ENCODE results near the gene ARID1A. TPM values are rescaled to one million over a fixed set of nuclear protein-coding genes. Genes with fewer than 3 reads are reported as not detected.

Gene ARID1A
- total and polyA plus RNA-seq, 4 donors, result 12.2 to 31.9 (median 20.2) TPM

GRCh38 chr1:26771643-26772321 is 76.0 kb downstream of the ARID1A start:
- WGBS, result 92% methylated on average over 2 of the region's 2 CpGs
- Histone ChIP-seq H3K9ac (ENCODE audit: low read depth in 1 of 2, low read length in 2 of 2) (no peak overlapping the region), H3K27ac (ENCODE audit: low read depth in 1 of 2, low read length in 2 of 2) (peak overlapping the region; percentile 0 to 71), H3K9me3 (ENCODE audit: control insufficient read depth in 4 of 4, low read length in 3 of 4) (no peaks in the 10 kb centered on the region), H3K4me3 (ENCODE audit: low read depth in 1 of 3, low read length in 3 of 3) (no peak overlapping the region), H3K4me1 (ENCODE audit: control insufficient read depth in 4 of 4, insufficient read depth in 4 of 4, low read length in 3 of 4) (peaks cover 0 to 9% (median 0%) of the 10 kb centered on the region in 4 donors), H3K36me3 (ENCODE audit: control insufficient read depth in 4 of 4, insufficient read depth in 3 of 4, low read depth in 1 of 4, low read length in 3 of 4) (peaks cover 23 to 84% (median 65%) of the 10 kb centered on the region in 4 donors), H3K27me3 (ENCODE audit: control insufficient read depth in 4 of 4, insufficient read depth in 4 of 4, low read length in 3 of 4) (no peaks in the 10 kb centered on the region)
- TF ChIP-seq REST (IDR thresholded peaks at IDR 0.05) (peak; percentile 29), RAD21 (IDR thresholded peaks at IDR 0.05) (peak in 1 of 2 donors; percentile 12), HNF4G (IDR thresholded peaks at IDR 0.05) (no peak), JUND (IDR thresholded peaks at IDR 0.05) (peak; percentile 60 to 96), CTCF (IDR thresholded peaks at IDR 0.05; ENCODE audit: low read depth, low read length, missing input control) (no peak), HNF4A (conservative IDR thresholded peaks at IDR 0.05) (peak in 1 of 2 donors; percentile 18), NR2F2 (IDR thresholded peaks at IDR 0.05) (no peak), RXRA (IDR thresholded peaks at IDR 0.05) (peak in 1 of 2 donors; percentile 82), GABPA (IDR thresholded peaks at IDR 0.05 in 1 of 2, conservative IDR thresholded peaks at IDR 0.05 in 1 of 2) (no peak), SP1 (IDR thresholded peaks at IDR 0.05) (no peak), FOXA1 (IDR thresholded peaks at IDR 0.05) (peak; percentile 14), ZBTB33 (IDR thresholded peaks at IDR 0.05) (no peak), ATF3 (IDR thresholded peaks at IDR 0.05) (no peak), TAF1 (conservative IDR thresholded peaks at IDR 0.05) (no peak), MAX (IDR thresholded peaks at IDR 0.05) (peak; percentile 21), FOXA2 (IDR thresholded peaks at IDR 0.05) (peak; percentile 55), YY1 (IDR thresholded peaks at IDR 0.05) (no peak), EGR1 (IDR thresholded peaks at IDR 0.05; ENCODE audit: low read depth in 2 of 2) (no peak)
- DNase-seq (ENCODE audit: low spot score), result no peak
